Small intestine (tissue), 7 donors: ENCODE data around the gene GSAP. TPM values are rescaled to one million over a fixed set of nuclear protein-coding genes. Genes with fewer than 3 reads are reported as not detected.
"Not testable (repeated sequence)": the region's sequence is repeated elsewhere in the genome, so short reads cannot be mapped to it uniquely, and the experiment has no call there.

Experiments
- DNase-seq, 2 donors: peaks; one replicate each; pipeline versions ENCODE4 v3.0.0 to v3.0.0-alpha.2; 2013
- FAIRE-seq: peaks from 2 replicates; lab custom pipeline; 2012; peaks lifted over from hg19 to GRCh38; lab: Jason Lieb, UNC
- H3K27ac ChIP-seq, 3 donors: one replicate each; pipeline ENCODE4 v1.5.1; 2013; ENCODE audit warnings: low read length in 2 of 3, mild to moderate bottlenecking in 2 of 3, control low read depth in 1 of 3, inconsistent platforms in 1 of 3, low read depth in 1 of 3, moderate library complexity in 1 of 3
- H3K27me3 ChIP-seq, 3 donors: one replicate each; pipeline ENCODE4 v1.6.1; 2013; ENCODE audit warnings: low read length in 3 of 3, inconsistent platforms in 1 of 3; ENCODE audit not compliant: control insufficient read depth in 3 of 3, insufficient read depth in 3 of 3
- H3K36me3 ChIP-seq, 3 donors: one replicate each; pipeline ENCODE4 v1.6.1; 2013; ENCODE audit warnings: low read length in 3 of 3, inconsistent platforms in 1 of 3, low read depth in 1 of 3, mild to moderate bottlenecking in 1 of 3, moderate library complexity in 1 of 3; ENCODE audit not compliant: control insufficient read depth in 3 of 3, insufficient read depth in 2 of 3
- H3K4me1 ChIP-seq, 3 donors: one replicate each; pipeline ENCODE4 v1.6.1; 2013; ENCODE audit warnings: low read length in 2 of 3, inconsistent platforms in 1 of 3, low read depth in 1 of 3, mild to moderate bottlenecking in 1 of 3, moderate library complexity in 1 of 3; ENCODE audit not compliant: control insufficient read depth in 3 of 3, insufficient read depth in 2 of 3
- H3K4me3 ChIP-seq, 3 donors: one replicate each; pipeline ENCODE4 v1.5.1; 2013; ENCODE audit warnings: low read length in 3 of 3, control low read depth in 1 of 3, inconsistent platforms in 1 of 3, low read depth in 1 of 3, mild to moderate bottlenecking in 1 of 3, moderate library complexity in 1 of 3
- H3K9me3 ChIP-seq, 2 donors: one replicate each; pipeline ENCODE4 v1.6.1; 2013; ENCODE audit warnings: low read depth in 1 of 2, low read length in 1 of 2; ENCODE audit not compliant: control insufficient read depth in 2 of 2, insufficient read depth in 1 of 2
- WGBS, 3 donors: extraction: QIAGEN DNeasy Blood & Tissue Kit; methylation state at CpG; one replicate each; pipeline ENCODE4 v1.1.7; 2013; 5-methylcytosine and 5-hydroxymethylcytosine counted together
- polyA plus RNA-seq, 4 donors: library from polyadenylated mRNA; stranded (reverse) in 3 of 4; unstranded in 1 of 4; fragments of 200-250 nt in 3 of 4; fragments of 120-200 nt in 1 of 4; gene quantifications; one replicate each; pipeline versions ENCODE4 v1.2.1 to v1.2.3, GENCODE V29; 2013
- donor health status: healthy with polysubstance abuse.
- donor health status: control.
- donor health status: control.
- donor health status: Bipolar disorder and iron deficiency.
- donor health status: healthy.

Gene GSAP
- polyA plus RNA-seq, 4 donors, result 3.0 to 12.3 (median 4.9) TPM

DNA sequence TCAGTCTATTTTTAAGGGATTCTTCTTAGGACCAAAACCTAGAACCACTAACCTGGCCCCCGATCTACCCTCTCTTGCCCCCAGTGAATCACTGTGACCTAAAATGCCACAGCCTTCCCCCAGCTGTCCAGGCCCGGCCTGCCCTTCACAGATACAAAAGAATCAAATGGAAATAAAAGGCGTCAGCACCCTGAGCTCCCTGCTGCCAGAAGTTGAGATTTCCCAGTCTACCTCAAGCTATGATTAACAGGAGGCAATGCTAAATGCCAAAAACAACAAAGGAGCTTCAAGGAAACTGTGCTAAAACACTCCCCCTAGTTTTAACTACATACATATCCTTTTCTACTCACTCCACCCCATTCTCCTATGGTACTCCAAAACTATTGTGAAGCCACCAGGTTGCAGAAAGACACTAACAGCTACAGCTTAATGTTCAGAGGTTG, 67.8 kb downstream of the GSAP start:
- Histone ChIP-seq H3K4me1 (no peaks in the 10 kb centered on the region), H3K36me3 (no peaks in the 10 kb centered on the region), H3K27ac (no peak overlapping the region), H3K9me3 (no peaks in the 10 kb centered on the region), H3K27me3 (no peaks in the 10 kb centered on the region), H3K4me3 (no peak overlapping the region)
- DNase-seq (no peak), FAIRE-seq (no peak)
- 81 to 94% (median 81%) methylated on average over 3 of the region's 3 CpGs for WGBS, 3 donors

DNA sequence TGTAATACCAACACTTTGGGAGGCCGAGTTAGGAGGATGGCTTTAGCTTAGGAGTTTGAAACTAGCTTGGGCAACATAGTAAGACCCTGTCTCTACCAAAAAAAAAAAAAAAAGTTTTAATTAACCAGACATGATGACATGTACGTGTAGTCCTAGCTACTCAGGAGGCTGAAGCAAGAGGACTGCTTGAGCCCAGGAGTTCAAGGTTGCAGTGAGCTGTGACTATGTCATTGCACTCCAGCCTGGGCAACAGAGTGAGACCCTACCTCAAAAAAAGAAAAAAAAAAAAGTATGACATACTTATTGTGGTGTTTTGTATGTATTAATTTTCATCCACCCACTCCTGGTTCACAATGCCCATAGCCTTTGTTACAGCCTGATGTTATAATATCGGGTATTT, 69.7 kb downstream of the GSAP start:
- H3K27me3 ChIP-seq, result no peaks in the 10 kb centered on the region
- H3K9me3 ChIP-seq, result no peaks in the 10 kb centered on the region
- 91 to 96% (median 94%) methylated on average over 3 of the region's 3 CpGs for WGBS, 3 donors
- FAIRE-seq, result no peak
- H3K4me1 ChIP-seq, result no peaks in the 10 kb centered on the region
- H3K27ac ChIP-seq, result no peak overlapping the region
- DNase-seq, result no peak
- H3K36me3 ChIP-seq, result no peaks in the 10 kb centered on the region
- H3K4me3 ChIP-seq, result no peak overlapping the region

GRCh38 chr7:77345426-77345825, 70.7 kb downstream of the GSAP start:
- not testable (repeated sequence) for H3K36me3 ChIP-seq, H3K4me3 ChIP-seq, FAIRE-seq, H3K9me3 ChIP-seq, H3K27me3 ChIP-seq, H3K4me1 ChIP-seq, H3K27ac ChIP-seq, DNase-seq
- 93 to 97% (median 95%) methylated on average over 9 of the region's 9 CpGs for WGBS, 3 donors

DNA sequence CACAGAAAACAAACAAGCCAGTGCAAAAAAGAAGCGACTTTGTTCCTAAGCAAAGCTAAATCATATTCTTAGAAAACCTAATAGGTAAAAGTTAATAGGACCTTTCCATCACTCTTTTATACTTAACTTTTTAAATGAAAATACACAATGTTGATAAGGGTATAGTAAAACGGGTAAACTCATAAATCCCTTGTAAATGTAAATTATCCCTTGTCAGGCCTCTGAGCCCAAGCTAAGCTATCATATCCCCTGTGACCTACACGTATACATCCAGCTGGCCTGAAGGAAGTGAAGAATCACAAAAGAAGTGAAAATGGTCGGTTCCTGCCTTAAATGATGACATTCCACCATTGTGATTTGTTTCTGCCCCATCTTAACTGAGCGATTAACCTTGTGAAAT, 76.4 kb downstream of the GSAP start:
- DNase-seq, result no peak
- no peaks in the 10 kb centered on the region for H3K36me3 ChIP-seq
- FAIRE-seq, result no peak
- WGBS, 3 donors, result 58 to 69% (median 66%) methylated on average over 5 of the region's 5 CpGs
- H3K9me3 ChIP-seq, result no peaks in the 10 kb centered on the region
- H3K4me3 ChIP-seq, result no peak overlapping the region
- no peak overlapping the region for H3K27ac ChIP-seq
- peaks cover 0 to 6% (median 0%) of the 10 kb centered on the region in 3 donors for H3K4me1 ChIP-seq
- no peaks in the 10 kb centered on the region for H3K27me3 ChIP-seq

- FAIRE-seq, result no peak
- H3K4me1 ChIP-seq, result peaks cover 0 to 6% (median 0%) of the 10 kb centered on the region in 3 donors
These were observed 77.1 kb downstream of the GSAP start for GRCh38 chr7:77338883-77339629.

GRCh38 chr7:77338260-77338659, 77.9 kb downstream of the GSAP start:
- FAIRE-seq (no peak), DNase-seq (no peak)
- H3K27ac ChIP-seq, result no peak overlapping the region
- H3K4me1 ChIP-seq, result peaks cover 0 to 6% (median 0%) of the 10 kb centered on the region in 3 donors
- H3K4me3 ChIP-seq, result no peak overlapping the region
- H3K36me3 ChIP-seq, result no peaks in the 10 kb centered on the region
- WGBS, 3 donors, result 68 to 78% (median 73%) methylated on average over 4 of the region's 4 CpGs
- no peaks in the 10 kb centered on the region for H3K27me3 ChIP-seq
- no peaks in the 10 kb centered on the region for H3K9me3 ChIP-seq

More at GRCh38 chr7:77338883-77339629, 77.1 kb downstream of the GSAP start:
- no peak overlapping the region for H3K27ac ChIP-seq
- H3K27me3 ChIP-seq, result no peaks in the 10 kb centered on the region
- no peaks in the 10 kb centered on the region for H3K36me3 ChIP-seq
- WGBS, 3 donors, result 76 to 92% (median 91%) methylated on average over 5 of the region's 5 CpGs
- DNase-seq, result no peak
- H3K9me3 ChIP-seq, result no peaks in the 10 kb centered on the region
- H3K4me3 ChIP-seq, result no peak overlapping the region

DNA sequence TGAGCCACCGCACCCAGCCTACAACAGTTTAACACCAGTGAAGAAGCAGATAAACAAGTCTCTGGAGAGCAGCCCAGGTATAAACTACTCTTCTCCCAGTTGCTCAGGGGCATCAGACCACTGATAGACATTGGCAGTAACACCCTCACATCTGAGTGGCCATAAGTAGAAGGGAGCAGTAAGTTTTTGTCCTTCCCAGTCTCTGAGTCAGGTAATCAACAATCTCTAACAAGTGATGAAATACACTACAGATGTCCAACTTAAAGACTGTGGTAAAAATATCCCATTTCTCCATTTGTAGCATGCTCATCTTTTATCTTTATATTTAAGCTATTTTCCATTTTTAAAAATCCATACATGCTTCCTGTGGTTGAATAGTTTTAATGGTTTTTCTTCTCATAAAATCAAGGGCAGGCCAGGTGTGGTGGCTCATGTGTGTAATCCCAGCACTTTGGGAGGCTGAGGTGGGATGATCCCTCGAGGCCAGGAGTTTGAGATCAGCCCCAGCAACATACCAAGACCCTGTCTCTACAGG, 78.6 kb downstream of the GSAP start:
- Histone ChIP-seq H3K36me3 (no peaks in the 10 kb centered on the region), H3K9me3 (no peaks in the 10 kb centered on the region), H3K4me3 (no peak overlapping the region), H3K27ac (no peak overlapping the region), H3K27me3 (no peaks in the 10 kb centered on the region), H3K4me1 (peaks cover 0 to 6% (median 0%) of the 10 kb centered on the region in 3 donors)
- FAIRE-seq, result no peak
- 83 to 94% (median 91%) methylated on average over 2 of the region's 2 CpGs for WGBS, 3 donors
- no peak for DNase-seq

- Histone ChIP-seq H3K27me3 (no peaks in the 10 kb centered on the region), H3K36me3 (no peaks in the 10 kb centered on the region), H3K4me1 (peaks cover 0 to 6% (median 0%) of the 10 kb centered on the region in 3 donors), H3K4me3 (no peak overlapping the region), H3K27ac (no peak overlapping the region), H3K9me3 (no peaks in the 10 kb centered on the region)
- no peak for FAIRE-seq
- DNase-seq, result no peak
These were observed 80.6 kb downstream of the GSAP start for GRCh38 chr7:77335581-77335980.
